ENCODE measurements around the gene FBXO47. TPM values are rescaled to one million over a fixed set of nuclear protein-coding genes. Genes with fewer than 3 reads are reported as not detected.

The FBXO47 gene
- total RNA-seq, 6 donors from 2014 or later = not detected

DNA sequence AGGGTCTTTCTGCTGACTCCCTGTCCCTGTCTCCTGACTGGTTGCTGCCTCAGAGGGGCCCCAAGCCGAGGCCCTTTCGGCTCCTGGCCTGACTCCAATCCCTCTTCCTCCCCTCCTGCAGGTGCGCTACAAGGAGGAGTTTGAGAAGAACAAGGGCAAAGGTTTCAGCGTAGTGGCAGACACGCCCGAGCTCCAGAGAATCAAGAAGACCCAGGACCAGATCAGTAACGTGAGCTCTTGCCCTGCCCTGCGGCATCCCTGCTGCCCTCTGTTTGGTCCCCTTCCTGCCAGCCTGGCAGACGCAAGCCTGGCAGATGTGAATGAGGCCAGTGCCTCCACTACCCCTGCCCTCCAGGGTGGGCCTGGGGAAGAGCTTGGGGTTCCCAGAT, 68.9 kb downstream of the FBXO47 start:
- Histone ChIP-seq H3K4me1 (peaks cover 84 to 89% (median 86%) of the 10 kb centered on the region in 4 donors), H3K4me3 (peak overlapping the region in 1 of 4 donors; percentile 7), H3K36me3 (peaks cover 0 to 64% (median 26%) of the 10 kb centered on the region in 4 donors), H3K27ac (peak overlapping the region; percentile 73 to 87 (median 80)), H3K9me3 (no peaks in the 10 kb centered on the region), H3K27me3 (no peaks in the 10 kb centered on the region)
- no peak for ATAC-seq (ENCODE audit: low FRiP score in 2 of 2)
- WGBS, 2 donors = 22 to 46% methylated on average over 3 to 9 of the region's 9 CpGs
- DNase-seq = no peak
- no peak for TF ChIP-seq POLR2A (IDR thresholded peaks at IDR 0.05)
- no peak for TF ChIP-seq EP300 (IDR thresholded peaks at IDR 0.05)
- TF ChIP-seq, protein P1, sequence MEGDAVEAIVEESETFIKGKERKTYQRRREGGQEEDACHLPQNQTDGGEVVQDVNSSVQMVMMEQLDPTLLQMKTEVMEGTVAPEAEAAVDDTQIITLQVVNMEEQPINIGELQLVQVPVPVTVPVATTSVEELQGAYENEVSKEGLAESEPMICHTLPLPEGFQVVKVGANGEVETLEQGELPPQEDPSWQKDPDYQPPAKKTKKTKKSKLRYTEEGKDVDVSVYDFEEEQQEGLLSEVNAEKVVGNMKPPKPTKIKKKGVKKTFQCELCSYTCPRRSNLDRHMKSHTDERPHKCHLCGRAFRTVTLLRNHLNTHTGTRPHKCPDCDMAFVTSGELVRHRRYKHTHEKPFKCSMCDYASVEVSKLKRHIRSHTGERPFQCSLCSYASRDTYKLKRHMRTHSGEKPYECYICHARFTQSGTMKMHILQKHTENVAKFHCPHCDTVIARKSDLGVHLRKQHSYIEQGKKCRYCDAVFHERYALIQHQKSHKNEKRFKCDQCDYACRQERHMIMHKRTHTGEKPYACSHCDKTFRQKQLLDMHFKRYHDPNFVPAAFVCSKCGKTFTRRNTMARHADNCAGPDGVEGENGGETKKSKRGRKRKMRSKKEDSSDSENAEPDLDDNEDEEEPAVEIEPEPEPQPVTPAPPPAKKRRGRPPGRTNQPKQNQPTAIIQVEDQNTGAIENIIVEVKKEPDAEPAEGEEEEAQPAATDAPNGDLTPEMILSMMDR (IDR thresholded peaks at IDR 0.05) = no peak
- no peak for TF ChIP-seq POLR2AphosphoS5 (IDR thresholded peaks at IDR 0.05)

DNA sequence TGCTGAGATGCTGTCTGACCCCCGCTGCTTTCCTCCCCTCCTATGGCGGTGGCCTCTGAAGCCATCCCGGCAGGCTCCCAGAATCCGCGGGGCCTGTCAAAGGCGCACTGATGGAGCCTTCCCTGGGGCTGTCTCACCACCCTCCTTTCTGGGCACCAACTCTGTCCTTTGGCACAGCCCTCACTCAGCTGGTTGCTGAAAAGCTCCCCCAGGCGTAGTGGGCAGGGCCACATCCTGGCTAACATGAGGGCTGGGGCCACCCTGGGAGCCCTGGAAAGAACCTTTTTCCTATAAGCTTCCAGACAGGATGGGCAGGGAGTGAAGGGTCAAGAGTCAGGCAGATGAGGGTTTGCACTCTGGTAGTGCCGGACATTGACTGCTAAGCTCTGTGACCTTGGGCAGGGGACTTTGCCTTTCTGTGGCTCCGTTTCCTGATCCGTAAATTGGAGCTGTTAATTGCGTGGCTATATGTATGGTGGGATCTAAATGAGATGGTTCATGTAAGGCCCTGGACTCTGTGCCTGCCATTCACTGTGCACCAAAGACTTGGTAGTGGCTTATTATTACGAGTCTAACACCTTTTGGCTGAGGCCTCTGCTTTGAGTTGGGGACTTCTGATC, 69.4 kb downstream of the FBXO47 start:
- peaks cover 3 to 64% (median 28%) of the 10 kb centered on the region in 4 donors for H3K36me3 ChIP-seq
- 52 to 79% methylated on average over 5 to 11 of the region's 12 CpGs for WGBS, 2 donors
- peak overlapping the region; percentile 73 to 87 (median 80) for H3K27ac ChIP-seq
- TF ChIP-seq POLR2AphosphoS5 (IDR thresholded peaks at IDR 0.05) (peak in 1 of 2 donors; percentile 40), POLR2A (IDR thresholded peaks at IDR 0.05) (no peak), EP300 (IDR thresholded peaks at IDR 0.05) (no peak)
- TF ChIP-seq, protein P1 (IDR thresholded peaks at IDR 0.05) = no peak
- no peak overlapping the region for H3K4me3 ChIP-seq
- H3K27me3 ChIP-seq = no peaks in the 10 kb centered on the region
- DNase-seq (no peak), ATAC-seq (ENCODE audit: low FRiP score in 2 of 2) (no peak)
- H3K4me1 ChIP-seq = peaks cover 84 to 91% (median 89%) of the 10 kb centered on the region in 4 donors
- no peaks in the 10 kb centered on the region for H3K9me3 ChIP-seq

- WGBS, 2 donors = 62 to 84% methylated on average over 6 of the region's 6 CpGs
- peak in 1 of 2 donors; percentile 65 for ATAC-seq (ENCODE audit: low FRiP score in 2 of 2)
- H3K36me3 ChIP-seq = peaks cover 7 to 67% (median 34%) of the 10 kb centered on the region in 4 donors
These were observed 70.0 kb downstream of the FBXO47 start for GRCh38 chr17:38897176-38897575.

DNA sequence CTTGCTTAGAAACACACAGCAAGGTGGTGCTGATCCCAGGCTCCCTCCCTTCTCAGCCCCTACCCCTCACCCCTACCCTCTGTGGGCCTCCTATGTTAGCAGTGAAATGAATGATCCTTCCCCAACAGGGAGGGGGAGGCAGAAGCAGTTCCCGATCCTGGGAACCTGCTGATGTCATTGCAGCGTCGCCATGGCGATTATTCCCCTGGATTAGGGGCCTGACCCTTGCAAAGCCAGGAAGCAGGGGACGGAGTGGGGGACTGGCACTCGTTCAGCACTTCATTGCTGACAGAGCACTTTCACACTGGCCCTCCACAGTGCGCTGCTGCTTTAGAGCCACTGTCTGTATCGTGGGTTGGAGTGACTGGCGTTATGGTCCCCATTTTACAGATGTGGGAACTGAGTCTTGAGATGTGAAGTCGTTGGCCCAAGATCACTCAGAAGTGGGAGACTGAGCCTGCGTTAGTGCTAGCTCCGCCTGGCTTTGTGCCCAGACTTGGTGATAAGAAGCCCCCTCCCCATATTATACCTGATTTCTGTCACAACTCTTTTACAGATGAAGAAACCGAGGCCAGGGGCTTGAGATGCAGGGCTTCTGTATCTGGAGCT, 70.8 kb downstream of the FBXO47 start:
- Histone ChIP-seq H3K36me3 (peaks cover 8 to 75% (median 41%) of the 10 kb centered on the region in 4 donors), H3K4me1 (peaks cover 81 to 87% (median 82%) of the 10 kb centered on the region in 4 donors), H3K27me3 (no peaks in the 10 kb centered on the region), H3K27ac (peak overlapping the region in 3 of 4 donors; percentile 77 to 87 (median 84)), H3K9me3 (no peaks in the 10 kb centered on the region), H3K4me3 (no peak overlapping the region)
- DNase-seq (no peak), ATAC-seq (ENCODE audit: low FRiP score in 2 of 2) (no peak)
- TF ChIP-seq POLR2AphosphoS5 (IDR thresholded peaks at IDR 0.05) (no peak), POLR2A (IDR thresholded peaks at IDR 0.05) (no peak), EP300 (IDR thresholded peaks at IDR 0.05) (no peak)
- TF ChIP-seq, protein P1 (IDR thresholded peaks at IDR 0.05) = no peak
- WGBS, 2 donors = 23 to 58% methylated on average over 3 to 13 of the region's 13 CpGs

More at GRCh38 chr17:38897176-38897575, 70.0 kb downstream of the FBXO47 start:
- Histone ChIP-seq H3K27ac (peak overlapping the region; percentile 73 to 87 (median 80)), H3K4me1 (peaks cover 88 to 90% (median 89%) of the 10 kb centered on the region in 4 donors), H3K27me3 (no peaks in the 10 kb centered on the region), H3K4me3 (no peak overlapping the region), H3K9me3 (no peaks in the 10 kb centered on the region)
- TF ChIP-seq EP300 (IDR thresholded peaks at IDR 0.05) (no peak), POLR2A (IDR thresholded peaks at IDR 0.05) (no peak), POLR2AphosphoS5 (IDR thresholded peaks at IDR 0.05) (peak in 1 of 2 donors; percentile 44)
- TF ChIP-seq, protein P1 (IDR thresholded peaks at IDR 0.05) = no peak
- DNase-seq = no peak

Measured in upper lobe of left lung (tissue), 6 donors.